Loucy (cell line): ENCODE data around the gene RABGGTA.

ENCODE experiments used
- H2AFZ ChIP-seq: fragments of 200-600 bp; sonication (generic); 2 replicates; pipeline ENCODE4 v1.6.0; 2016; ENCODE audit warnings: antibody characterized with exemption, mild to moderate bottlenecking, low read length, moderate library complexity
- H3F3A ChIP-seq: fragments of 200-600 bp; 2 replicates; pipeline ENCODE4 v1.6.0; 2016; ENCODE audit warnings: antibody characterized with exemption, low read depth, mild to moderate bottlenecking
- H3K27me3 ChIP-seq: fragments of 200-600 bp; sonication (generic); 2 replicates; pipeline ENCODE4 v1.6.1; 2014; ENCODE audit warnings: low read length, mild to moderate bottlenecking; ENCODE audit not compliant: insufficient read depth, poor library complexity, severe bottlenecking
- H3K36me3 ChIP-seq: fragments of 200-600 bp; sonication (generic); 2 replicates; pipeline ENCODE4 v1.6.1; 2016; ENCODE audit warnings: low read length; ENCODE audit not compliant: insufficient read depth
- H3K4me1 ChIP-seq: fragments of 200-600 bp; sonication (generic); 2 replicates; pipeline ENCODE4 v1.5.1; 2014; ENCODE audit warnings: low read length, mild to moderate bottlenecking; ENCODE audit not compliant: insufficient read depth, poor library complexity, severe bottlenecking
- H3K4me2 ChIP-seq: fragments of 200-600 bp; sonication (generic); 2 replicates; pipeline ENCODE4 v1.6.0; 2014; ENCODE audit warnings: antibody characterized with exemption, low read length, low read depth, mild to moderate bottlenecking; ENCODE audit not compliant: poor library complexity, severe bottlenecking
- H3K4me3 ChIP-seq: fragments of 200-600 bp; sonication (generic); 2 replicates; pipeline ENCODE4 v1.5.1; 2014; ENCODE audit warnings: low read length, mild to moderate bottlenecking, mixed read lengths; ENCODE audit not compliant: poor library complexity, severe bottlenecking
- H3K79me2 ChIP-seq: fragments of 200-600 bp; sonication (generic); 2 replicates; pipeline ENCODE4 v1.6.1; 2014; ENCODE audit warnings: low read length; ENCODE audit not compliant: insufficient read depth
- H3K9ac ChIP-seq: fragments of 200-600 bp; sonication (generic); 2 replicates; pipeline ENCODE4 v1.6.0; 2014; ENCODE audit warnings: mild to moderate bottlenecking, low read depth, low read length, moderate library complexity; ENCODE audit not compliant: poor library complexity, severe bottlenecking
- H3K9me2 ChIP-seq: fragments of 200-600 bp; sonication (generic); replicated peaks from 2 replicates; pipeline ENCODE4 v1.6.1; 2016; ENCODE audit warnings: low read depth, low read length, mixed read lengths
- H3K9me3 ChIP-seq: fragments of 200-600 bp; sonication (generic); 2 replicates; pipeline ENCODE4 v1.6.1; 2014; ENCODE audit warnings: mild to moderate bottlenecking, antibody characterized with exemption, low read length, low read depth; ENCODE audit not compliant: insufficient read depth
- H4K20me1 ChIP-seq: fragments of 200-600 bp; sonication (generic); 2 replicates; pipeline ENCODE4 v1.6.0; 2014; ENCODE audit warnings: antibody characterized with exemption, low read length, mild to moderate bottlenecking; ENCODE audit not compliant: insufficient read depth, poor library complexity, severe bottlenecking
- EZH2phosphoT487 ChIP-seq: fragments of 200-600 bp; IDR thresholded peaks from 2 replicates; pipeline ENCODE4 v1.6.1; 2018; ENCODE audit warnings: antibody characterized with exemption, mild to moderate bottlenecking, moderate library complexity, borderline replicate concordance
- TF ChIP-seq, protein P1 (sequence below): fragments of 200-600 bp; sonication (generic); conservative IDR thresholded peaks from 2 replicates; pipeline ENCODE4 v1.5.1; 2014; ENCODE audit warnings: mild to moderate bottlenecking, antibody characterized with exemption, low read length

Gene RABGGTA

DNA sequence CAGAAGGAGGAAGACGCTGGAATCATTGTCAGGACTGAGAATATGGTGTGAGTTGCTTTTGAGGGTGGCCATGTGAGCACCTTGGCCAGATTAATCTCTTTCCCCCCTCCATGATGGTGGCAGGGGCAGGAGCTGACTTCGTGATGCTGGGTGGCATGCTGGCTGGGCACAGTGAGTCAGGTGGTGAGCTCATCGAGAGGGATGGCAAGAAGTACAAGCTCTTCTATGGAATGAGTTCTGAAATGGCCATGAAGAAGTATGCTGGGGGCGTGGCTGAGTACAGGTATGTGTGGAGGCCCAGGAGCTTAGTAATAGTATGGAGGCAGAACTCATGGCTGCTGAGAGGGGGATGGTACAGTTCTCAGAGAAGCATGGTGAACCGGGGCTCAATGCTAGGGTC lies 33.3 kb downstream of the RABGGTA start:
- Histone ChIP-seq H3F3A (0 out of 2 replicates have a peak, but pooled peaks cover 3% of the 10 kb centered on the region), H3K27me3 (no peaks in the 10 kb centered on the region), H4K20me1 (peaks cover 20% of the 10 kb centered on the region), H3K36me3 (peaks cover 49% of the 10 kb centered on the region; the same call in 1 of the 2 replicates), H3K4me1 (peaks cover 59% of the 10 kb centered on the region), H3K4me2 (no peak overlapping the region), H3K79me2 (peaks cover 71% of the 10 kb centered on the region), H2AFZ (no peak overlapping the region), H3K9me3 (no peaks in the 10 kb centered on the region), H3K4me3 (no peak overlapping the region), H3K9ac (no peak overlapping the region), H3K9me2 (no peaks in the 10 kb centered on the region)
- TF ChIP-seq, protein P1, sequence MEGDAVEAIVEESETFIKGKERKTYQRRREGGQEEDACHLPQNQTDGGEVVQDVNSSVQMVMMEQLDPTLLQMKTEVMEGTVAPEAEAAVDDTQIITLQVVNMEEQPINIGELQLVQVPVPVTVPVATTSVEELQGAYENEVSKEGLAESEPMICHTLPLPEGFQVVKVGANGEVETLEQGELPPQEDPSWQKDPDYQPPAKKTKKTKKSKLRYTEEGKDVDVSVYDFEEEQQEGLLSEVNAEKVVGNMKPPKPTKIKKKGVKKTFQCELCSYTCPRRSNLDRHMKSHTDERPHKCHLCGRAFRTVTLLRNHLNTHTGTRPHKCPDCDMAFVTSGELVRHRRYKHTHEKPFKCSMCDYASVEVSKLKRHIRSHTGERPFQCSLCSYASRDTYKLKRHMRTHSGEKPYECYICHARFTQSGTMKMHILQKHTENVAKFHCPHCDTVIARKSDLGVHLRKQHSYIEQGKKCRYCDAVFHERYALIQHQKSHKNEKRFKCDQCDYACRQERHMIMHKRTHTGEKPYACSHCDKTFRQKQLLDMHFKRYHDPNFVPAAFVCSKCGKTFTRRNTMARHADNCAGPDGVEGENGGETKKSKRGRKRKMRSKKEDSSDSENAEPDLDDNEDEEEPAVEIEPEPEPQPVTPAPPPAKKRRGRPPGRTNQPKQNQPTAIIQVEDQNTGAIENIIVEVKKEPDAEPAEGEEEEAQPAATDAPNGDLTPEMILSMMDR = no peak
- TF ChIP-seq EZH2phosphoT487 = no peak

GRCh38 chr14:24237463-24237955 lies 33.9 kb downstream of the RABGGTA start:
- Histone ChIP-seq H2AFZ (no peak overlapping the region), H3K4me2 (no peak overlapping the region), H3K4me3 (no peak overlapping the region), H3K9me3 (no peaks in the 10 kb centered on the region), H4K20me1 (peaks cover 20% of the 10 kb centered on the region), H3K27me3 (no peaks in the 10 kb centered on the region), H3K9me2 (no peaks in the 10 kb centered on the region), H3K36me3 (peaks cover 49% of the 10 kb centered on the region; the same call in 1 of the 2 replicates), H3K79me2 (peaks cover 75% of the 10 kb centered on the region), H3K9ac (no peak overlapping the region), H3K4me1 (peaks cover 55% of the 10 kb centered on the region), H3F3A (no peaks in the 10 kb centered on the region)
- TF ChIP-seq, protein P1 = no peak
- no peak for TF ChIP-seq EZH2phosphoT487

GRCh38 chr14:24236689-24237462 lies 34.5 kb downstream of the RABGGTA start:
- H2AFZ ChIP-seq = no peak overlapping the region
- H3K4me1 ChIP-seq = peaks cover 53% of the 10 kb centered on the region
- no peak overlapping the region for H3K4me3 ChIP-seq
- H3K9me3 ChIP-seq = no peaks in the 10 kb centered on the region
- peaks cover 17% of the 10 kb centered on the region for H4K20me1 ChIP-seq
- TF ChIP-seq, protein P1 = no peak
- TF ChIP-seq EZH2phosphoT487 = no peak
- H3K9me2 ChIP-seq = no peaks in the 10 kb centered on the region
- peaks cover 49% of the 10 kb centered on the region; the same call in 1 of the 2 replicates for H3K36me3 ChIP-seq
- H3K9ac ChIP-seq = no peak overlapping the region
- H3K4me2 ChIP-seq = no peak overlapping the region
- H3K27me3 ChIP-seq = no peaks in the 10 kb centered on the region
- peaks cover 74% of the 10 kb centered on the region for H3K79me2 ChIP-seq
- no peaks in the 10 kb centered on the region for H3F3A ChIP-seq
